Measurements from ENCODE around the gene NOP14.
"Not testable (repeated sequence)": the region's sequence is repeated elsewhere in the genome, so short reads cannot be mapped to it uniquely, and the experiment has no call there.

The NOP14 gene

DNA sequence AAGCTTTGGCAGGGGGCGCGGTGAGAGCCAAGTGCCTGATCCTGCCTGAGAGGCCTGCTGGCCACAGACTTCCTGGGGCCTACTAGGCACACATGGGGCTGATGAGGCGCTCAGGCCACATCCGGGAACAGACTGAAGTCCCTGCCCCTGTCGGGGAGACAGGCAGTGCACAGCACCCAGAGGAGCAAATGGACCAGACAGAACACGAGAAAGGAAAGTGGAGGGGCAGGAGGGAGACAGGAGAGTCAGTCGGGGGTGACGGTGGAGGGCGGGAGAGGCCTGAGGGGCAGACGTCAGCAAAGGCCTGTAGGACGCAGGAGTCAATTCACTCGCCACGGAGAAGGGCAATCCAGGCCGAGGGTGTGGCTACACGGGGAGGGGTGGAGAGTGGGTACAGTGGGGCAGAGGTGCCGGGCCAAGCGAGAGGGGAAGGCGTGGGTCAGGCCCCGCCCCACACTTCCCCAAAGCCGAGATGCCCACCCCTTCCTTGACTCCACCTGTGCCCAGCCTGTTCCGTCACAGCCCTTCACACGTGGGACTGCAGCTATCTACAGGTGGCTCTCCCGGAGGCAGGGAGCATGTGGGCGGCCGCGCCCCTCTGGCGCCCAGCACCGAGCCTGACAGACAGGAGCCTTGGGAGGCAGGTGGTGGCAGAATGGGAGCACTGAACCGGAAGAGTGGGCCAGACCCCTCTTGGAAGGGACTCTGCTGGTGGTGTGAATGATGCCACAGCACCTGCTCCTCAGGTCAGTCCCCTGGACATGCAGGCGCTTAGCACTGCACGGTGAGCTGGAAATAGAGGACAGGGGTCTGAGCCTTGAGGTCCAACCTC is 20.5 kb downstream of the NOP14 start:
- no peak for DNase-seq

DNA sequence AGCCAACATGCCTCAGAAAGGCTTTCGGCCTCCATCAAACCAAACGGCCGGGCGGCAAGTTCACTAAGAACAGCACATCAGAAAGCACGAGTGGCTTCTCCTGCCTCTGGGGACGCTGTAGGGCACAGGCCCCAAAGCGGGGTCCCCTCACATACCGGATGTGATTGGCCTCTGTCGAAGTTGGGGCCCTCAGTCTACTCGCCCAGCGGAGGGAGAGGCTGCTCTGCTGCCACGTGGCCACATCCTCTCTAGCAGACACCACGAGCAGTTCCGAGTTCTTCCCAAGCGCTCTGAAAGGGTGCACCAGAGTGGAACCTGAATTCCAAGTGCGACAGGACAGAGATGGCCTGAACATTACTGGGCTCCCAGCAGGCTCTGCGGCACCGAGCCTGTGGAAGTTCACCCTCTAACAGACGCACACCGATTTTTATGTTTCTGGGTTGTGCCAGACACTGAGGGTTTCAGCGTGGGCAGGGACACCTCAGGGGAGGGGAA is 21.1 kb downstream of the NOP14 start:
- no peak for DNase-seq

DNA sequence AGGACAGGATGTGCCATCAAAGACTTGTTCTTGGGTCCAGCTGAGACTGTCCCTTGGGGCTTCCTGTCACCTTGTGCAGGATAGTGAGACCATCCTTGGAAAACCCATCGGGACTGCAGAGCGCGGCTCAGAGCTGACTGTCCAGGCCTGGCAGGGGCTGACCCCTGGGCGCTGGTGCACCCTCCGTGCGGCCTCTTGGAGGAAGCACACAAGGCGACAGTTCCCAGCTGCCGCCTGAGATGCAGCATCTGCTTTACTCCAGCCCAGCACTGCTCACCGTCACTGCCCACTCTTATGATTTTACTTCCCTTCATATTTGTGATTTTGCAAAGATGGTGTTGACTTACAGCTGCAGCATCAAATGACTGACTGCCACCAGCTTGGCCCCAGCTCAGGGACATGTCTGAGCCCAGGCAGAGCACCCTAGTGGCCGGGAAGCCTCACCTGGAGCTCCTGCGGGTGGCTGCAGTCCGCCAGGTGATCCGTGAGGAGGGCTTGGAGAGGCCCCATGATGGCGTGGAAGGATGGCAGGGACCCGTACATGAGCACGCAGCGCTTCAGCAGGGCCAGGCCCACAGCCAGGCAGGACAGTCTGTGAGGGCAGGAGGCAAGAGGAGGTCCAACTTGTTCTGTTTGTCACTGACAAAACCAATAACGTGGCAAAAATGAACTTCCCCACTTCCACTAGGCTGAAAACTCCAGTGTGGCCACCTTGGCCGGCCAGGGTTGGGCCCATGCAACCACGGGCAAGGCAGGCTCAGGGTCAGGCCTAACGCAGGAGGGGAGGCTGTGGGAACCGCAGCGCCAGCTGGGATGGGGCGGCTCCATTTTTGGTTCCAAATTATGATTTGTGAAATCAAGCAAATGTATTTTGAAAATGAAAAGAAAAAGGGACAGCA is 21.8 kb downstream of the NOP14 start:
- no peak for DNase-seq

DNA sequence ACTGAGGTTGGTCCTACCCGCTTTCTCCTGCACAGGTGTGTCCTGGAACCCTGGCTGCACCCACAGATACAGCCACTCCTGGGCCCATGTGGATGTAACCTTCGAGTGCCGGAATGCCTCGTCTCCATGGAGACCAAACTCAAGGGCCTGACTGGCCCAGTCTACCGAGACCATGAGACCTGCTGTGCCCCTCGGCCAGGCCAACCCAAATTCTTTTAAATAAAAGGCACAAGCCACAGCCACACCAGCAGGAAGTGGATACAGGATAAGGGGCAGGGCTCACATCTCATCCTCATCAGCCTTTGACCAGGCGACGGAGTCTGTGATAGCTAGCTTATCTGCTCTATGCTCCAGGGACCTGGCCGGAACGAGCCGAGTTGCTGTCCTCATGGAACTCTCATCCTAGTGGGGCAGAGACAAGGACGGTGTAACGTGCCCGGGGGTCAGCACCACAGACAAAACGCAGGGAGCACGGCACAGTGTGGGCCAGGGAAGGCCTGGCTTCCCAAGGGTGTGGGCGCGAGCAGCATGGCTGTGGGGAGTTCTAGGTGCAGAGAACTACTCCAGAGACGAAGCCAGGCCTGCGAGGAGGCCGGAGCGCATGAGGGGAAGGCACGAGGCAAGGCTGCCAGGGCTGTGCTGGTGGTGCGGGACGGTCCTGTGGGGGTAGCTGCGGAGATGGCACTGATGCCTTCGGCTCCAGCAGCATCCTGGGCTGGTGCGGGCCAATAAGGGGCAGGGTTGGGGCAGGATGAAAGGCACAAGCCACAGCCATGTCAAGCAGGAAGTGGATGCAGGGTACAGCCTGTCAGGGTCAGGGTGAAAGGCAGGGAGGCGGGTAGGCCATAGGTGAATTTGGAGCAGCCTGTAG is 22.7 kb downstream of the NOP14 start:
- no peak for DNase-seq

DNA sequence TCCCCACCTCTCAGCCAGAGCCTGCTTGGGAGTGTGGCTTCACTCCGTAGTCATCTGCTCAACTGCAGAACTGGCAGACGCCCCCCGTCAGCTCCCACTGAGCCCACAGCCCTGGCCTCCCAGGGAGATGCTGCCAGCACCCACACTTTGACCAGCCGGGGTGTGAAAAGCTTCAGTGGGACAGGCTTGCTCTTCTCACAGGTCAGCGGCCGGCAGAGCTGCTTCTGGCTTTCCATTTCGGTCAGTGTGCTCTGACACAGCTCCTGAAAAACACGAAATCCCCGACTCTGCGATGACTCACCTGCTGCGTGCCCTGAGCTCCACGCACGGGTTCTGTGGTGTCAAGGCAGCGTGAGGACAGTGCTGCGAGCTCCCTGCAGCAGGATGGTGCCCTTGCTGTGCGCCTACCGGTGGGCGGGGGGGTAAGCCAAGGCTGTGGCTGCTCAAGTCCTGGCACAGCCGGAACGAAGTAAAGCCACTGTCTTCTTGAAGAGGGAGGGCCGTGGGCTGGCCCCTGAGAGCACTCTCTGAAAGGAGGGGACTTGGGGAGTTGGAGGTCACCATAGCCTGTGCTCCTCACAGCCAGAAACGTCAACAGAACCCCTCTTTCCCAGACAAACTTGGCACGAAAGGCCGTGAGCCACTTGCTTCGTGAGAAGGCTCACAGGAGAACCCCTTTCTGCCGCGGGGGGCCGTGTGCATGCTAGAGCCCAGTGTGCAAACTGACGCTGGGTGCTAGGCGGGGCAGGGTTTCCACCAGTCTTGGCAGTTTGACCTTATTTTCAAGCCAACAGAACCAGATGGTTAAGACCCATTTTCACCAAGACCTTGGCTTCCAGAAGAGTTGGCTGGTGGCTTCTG is 23.6 kb downstream of the NOP14 start:
- no peak for DNase-seq

DNA sequence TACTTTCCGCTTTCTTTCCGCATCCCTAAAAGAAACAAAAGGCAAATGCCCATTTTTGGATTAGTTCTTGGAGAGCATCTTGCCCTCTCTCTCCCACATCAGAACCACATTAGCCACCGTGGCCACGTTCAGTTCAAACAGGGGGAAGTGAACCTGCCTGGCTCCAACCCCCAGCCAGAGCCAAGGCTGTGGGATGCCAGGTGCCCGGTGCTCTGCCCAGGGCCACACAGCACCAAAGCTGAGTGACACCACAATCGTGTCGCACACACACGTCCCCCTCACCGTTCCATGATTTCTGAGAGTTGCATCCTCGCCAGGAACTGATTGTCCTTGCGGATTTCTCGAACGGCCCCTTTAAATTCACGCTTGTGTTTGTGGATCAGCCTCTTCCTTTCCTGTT is 24.3 kb downstream of the NOP14 start:
- DNase-seq = no peak

DNA sequence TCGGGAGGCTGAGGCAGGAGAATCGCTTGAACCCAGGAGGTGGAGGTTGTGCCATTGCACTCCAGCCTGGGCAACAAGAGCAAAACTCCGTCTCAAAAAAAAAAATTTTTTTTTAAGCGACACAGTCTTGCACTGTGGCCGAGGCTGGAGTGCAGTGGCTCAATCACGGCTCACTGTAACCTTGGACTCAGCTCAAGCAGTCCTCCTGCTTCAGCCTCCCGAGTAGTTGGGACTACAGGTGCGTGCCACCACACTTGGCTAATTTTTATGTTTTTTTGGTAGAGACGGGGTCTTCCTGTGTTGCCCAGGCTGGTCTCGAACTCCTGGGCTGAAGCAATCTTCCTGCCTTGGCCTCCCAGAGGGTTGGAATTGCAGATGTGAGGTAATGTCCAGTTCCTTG is 24.8 kb downstream of the NOP14 start:
- DNase-seq = not testable (repeated sequence)

DNA sequence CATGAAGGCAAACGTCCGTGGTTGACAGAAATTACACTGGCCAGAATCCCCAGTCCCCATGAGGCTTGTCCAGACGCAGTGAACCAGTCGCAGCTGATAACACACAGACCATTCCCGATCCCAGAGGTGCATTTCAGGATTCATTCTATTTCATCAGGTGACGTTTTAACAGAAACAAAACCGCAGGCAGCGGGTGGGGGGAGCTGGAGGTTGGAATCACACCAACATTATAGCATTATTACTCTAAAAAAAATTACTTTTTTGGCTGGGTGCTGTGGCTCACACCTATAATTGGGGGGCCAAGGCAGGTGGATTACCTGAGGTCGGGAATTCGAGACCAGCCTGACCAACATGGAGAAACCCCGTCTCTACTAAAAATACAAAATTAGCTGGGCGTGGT is 25.2 kb downstream of the NOP14 start:
- no peak for DNase-seq

DNA sequence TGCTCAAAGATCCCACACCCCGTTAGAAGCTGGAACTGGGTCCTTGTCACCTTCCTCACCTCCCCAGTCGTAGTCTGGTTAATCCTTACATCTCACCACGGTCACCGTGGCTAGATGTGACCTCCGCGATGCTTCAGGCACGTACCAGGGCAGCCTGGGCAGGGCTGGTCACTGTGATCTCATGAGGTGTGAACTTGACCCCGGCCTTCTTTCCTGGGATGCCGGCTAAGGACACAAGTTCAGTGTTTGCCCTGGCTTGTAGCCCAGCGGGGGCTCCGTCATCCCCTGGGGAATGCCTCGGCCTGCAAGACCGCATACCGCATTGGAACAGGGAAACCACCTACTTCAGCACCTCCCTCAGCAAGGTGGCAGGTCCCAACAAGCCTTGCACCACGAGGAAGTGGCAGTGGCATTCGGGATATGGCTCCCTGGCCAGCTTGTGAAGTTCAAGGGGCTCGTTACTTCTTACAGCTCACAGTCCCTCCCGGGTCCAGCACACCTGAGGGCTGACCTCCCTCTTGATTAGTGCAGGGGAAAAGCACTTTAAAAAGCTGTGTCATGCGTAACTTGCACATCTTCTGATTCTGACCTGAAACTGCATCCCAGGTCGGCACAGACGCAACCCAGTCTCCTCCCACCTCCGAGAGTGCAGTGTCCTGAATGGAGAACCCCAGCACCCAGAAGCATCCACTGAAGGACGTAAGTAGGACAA is 25.9 kb downstream of the NOP14 start:
- no peak for DNase-seq

DNA sequence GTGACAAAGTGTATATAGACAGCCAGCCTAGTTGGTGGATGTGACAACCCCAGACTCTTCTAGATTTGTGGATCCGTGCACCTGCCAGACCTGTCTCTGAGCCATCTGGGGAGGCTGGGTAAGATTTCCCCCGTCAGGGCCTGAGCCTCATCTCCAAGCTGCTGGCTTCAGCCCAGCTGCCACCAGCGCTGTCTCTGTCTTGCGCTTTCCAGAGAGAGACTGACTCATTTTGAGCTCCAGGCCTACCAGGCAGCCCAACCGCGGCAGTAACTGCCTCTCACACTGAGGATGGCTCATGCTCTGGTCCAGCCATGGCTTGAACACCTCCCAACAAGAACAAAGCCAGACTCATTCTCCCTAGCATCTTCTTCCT is 26.4 kb downstream of the NOP14 start:
- peak in 1 of 56 donors; percentile 17 for DNase-seq

DNA sequence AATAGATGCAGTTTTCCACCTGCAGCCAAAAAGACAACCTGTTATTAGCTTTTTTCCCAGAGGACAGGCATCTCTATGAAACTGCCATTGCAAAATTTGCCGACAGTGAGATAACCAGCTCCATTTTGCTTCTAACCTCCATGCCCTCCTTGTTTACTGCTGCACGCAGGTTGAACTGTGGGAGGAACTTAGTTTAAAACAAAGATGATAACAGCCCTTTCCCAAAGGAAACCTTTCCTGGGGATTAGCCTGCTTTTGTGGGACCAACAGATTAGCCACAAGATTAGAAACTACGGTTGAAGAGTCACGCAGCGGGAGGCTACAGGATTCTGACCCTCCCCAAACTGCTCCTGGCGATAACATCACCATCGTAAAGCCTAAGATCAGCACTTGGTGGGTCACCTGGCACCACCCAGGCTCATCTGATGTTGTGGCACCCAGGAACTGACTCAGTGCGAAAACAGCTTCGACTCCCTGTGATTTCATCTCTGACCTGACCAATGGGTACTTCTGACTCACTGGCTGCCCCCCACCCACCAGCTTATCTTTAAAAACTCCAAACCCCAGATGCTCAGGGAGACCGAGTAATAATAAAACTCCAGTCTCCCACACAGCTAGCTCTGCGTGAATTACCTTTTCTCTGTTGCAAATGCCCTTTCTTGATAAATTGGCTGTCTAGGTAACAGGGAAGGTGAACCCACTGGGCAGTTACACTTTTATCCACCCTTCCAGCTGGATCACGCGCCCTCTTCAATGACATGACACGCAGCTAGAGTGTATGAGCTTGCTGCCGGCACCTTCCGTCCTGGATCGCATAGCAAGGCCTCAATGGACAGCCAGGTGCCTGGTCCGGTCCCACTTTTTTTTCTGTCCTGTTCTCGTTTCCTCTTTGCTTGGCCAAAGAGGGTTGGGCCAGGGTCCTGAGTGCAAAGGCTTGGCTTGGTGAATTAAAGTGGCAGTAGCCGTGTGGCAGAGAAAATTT is 27.2 kb downstream of the NOP14 start:
- DNase-seq = no peak

DNA sequence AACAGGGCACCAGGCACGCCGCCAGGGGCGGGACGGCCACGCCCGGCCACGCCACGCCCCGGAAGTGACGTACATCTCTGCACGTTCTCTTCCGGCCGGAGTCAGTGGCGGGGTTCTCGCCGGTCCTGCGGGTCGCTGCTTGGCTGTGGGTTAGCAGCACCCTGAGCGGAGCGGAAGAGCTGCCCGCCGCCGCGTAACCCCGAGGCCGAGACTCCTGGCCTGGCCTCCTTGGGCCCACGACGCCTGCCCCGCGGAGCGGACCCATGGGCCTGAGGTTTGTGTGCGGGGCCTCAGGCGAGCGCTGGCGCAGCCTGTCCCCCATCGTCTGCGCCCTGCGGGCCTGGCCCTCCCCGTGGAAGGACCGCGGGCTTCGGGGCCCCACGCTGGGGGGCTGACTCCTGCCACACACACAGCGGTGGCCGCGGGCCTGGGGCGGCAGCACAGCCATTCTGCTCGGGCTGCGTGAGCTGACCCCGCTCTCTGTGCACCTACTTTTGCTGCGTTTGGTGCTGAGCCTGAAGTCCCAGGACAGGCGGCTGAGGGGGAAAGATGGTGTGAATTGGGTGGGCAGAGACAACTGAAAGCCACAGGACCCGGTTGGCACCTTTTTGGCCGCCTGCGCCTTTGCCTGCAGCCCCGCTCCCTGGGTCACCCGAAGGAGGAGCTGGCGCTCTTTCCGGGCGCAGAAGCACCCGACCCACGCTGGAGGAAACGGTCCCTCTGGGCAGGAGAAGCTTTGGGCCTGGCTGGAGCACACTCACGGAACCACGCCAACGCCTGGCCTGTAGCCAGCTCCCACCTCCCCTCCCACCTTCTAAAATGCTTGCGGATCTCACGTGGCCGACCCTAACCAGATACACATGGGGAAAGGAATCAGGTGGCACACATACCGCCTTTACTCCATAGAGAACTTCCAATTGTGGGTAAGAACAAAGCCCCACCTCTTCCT is 28.1 kb downstream of the NOP14 start:
- DNase-seq = peak in 53 of 56 donors; percentile 29 to 92 (median 75)

DNA sequence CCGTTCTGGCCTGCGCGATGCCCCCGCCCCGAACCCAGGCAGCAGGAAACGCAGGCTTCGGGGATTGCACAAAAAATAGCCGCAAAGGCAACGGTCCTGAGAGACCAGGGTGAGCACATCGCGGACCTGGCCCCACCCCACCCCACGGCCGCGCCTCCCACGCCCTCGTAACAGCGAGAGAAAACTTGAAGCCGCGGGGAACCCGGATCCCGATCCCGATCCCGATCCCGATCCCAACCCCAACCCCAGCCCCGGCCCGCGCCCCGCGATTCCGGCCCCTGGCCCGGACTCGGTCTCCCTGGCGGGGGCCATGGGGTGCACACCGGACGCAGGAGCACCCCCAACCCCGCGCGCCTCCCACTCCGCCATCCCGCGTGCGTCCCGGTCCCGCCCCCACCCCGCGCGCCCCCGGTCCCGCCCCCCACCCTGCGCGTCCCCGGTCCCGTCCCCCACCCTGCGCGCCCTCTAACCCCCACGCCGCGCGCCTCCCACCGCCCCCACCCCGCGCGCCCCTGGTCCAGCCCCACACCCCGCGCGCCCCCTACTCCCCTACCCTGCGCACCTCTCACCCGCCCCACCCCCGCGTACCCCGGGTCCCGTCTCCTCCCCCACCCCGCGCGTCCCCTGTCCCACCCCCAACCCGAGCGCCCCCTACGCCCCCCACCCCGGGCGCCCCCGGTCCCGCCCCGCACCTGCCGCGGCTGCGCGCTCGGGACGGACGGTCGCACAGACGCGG is 29.0 kb downstream of the NOP14 start:
- peak in 1 of 56 donors; percentile 84 for DNase-seq

DNA sequence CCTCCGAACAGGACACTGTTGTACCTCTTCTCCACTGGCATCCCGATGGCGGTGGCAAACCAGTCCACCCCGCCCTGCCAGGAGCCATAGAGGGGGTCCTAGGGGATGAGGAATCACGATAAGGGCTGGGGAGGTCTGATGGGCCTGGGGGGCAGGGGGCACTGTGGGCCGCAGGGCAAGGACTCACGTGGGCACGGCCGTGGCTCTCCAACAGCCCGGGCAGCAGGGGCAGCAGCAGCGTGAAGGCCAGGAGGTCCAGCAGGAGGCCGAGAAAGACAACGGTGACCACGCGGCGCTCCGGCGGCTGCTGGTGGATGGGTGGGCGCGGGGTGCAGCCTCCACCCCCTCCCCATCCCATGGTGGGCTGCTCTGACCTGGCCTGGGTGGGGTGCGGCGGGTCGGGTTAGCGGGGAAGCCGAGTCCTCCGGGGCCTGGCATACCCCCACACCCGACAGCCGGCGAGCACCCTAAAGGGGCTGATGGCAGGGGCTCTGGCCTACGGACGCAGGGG is 29.6 kb downstream of the NOP14 start:
- no peak for DNase-seq

DNA sequence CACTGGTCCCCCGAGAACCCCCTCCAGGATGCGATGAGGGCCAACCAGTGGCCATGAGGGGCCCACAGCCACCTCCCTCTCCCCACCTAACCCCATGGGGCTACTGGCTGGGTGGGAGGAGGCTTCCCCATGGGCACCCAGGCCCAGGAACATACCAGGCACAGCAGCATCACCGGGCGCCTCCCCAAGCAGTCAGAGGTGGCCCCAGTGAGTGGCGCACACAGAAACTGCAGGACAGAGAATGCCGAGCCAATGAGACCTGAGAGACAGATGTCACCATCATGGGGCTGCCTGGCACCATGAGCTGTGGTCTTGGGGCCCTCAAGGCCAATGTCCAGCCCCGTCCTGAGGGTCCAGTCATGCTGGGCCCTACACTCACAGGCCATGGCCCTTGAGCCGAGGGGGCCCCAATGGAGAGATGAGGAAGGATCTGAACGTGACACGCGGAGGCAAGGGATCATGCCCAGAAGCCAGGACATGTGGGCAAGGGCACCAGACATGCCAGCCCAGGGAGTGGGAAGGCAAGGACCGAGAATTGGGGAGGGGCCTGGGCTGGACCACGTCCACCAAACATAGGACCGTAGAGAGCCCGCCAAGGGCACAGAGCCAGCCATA is 30.1 kb downstream of the NOP14 start:
- peak in 1 of 56 donors; percentile 40 for DNase-seq
